G401 (cell line): ENCODE data around the gene DHX58. TPM values are rescaled to one million over a fixed set of nuclear protein-coding genes. Genes with fewer than 3 reads are reported as not detected.

ENCODE experiments used
- DNase-seq: peaks from one replicate; pipeline ENCODE4 v3.0.0-alpha.2; 2015; ENCODE audit warnings: low spot score
- in situ Hi-C: cut with HindIII; loops from 2 replicates; pipeline ENCODE4 v1.10.0; 2016; ENCODE audit warnings: low sequenced_read_pairs, mixed read lengths
- total RNA-seq: library from RNA; depleted of rRNA; stranded (reverse); fragments of >200 nt; shearing (Covaris generic); gene quantifications from 2 replicates; pipeline ENCODE4 v1.2.3, GENCODE V29; 2014

The DHX58 gene
- total RNA-seq, 1 experiment from 2014 or later = 2.4 TPM

DNA sequence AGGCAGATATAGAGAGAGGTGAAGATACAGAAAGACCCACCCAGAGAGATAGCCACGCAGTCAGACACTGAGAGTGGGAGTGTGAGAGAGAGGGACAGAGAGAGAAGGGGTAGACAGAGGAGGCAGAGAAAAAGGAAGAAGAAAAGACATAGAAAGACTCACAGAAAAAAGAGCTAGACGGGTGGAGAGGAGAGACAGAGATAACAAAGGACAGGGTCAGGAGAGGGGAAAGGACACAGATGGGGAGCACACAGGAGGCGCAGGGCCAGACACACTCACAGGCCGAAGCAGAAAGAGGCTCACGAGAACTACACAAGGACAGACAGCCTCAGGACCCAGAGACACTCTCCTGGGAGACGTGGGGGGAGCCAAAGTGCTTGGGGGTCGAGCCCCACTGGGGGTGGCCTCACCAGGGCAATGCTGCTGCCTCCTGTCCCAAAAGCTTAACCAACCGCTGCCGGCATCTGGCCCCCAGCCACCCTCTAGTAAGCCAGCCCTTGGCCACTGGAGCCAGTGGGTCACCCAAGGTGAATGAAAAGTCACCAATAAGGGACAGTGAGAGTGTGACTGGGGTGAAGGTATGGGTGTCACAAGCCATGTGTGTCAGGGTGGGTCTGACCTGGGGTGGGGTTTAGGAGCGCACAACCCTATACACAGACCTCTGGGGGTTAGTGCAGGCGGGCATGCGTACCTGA lies 18.0 kb downstream of the DHX58 start:
- in situ Hi-C loops = no loop called here
- DNase-seq = no peak

DNA sequence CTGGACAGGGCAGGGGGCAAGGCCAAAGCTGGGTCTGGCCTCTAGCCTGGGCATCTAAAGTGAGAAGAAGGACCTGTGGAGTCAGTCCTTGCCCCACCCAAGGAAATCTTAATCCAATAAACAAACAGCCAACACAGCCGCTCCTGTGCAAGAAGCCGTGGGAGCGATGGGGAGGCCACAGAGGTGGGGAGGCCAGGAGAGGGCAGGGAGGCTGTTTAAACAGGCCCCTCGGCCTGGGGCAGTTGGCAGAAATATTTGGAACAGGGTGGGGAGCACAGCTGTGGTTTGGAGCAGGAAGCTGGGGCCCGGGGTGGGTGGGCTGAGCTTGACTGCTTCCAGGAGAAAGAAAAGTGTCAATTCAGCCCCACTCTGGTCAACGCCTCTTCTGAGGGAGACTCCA lies 19.6 kb downstream of the DHX58 start:
- no peak for DNase-seq
- in situ Hi-C loops = no loop called here

DNA sequence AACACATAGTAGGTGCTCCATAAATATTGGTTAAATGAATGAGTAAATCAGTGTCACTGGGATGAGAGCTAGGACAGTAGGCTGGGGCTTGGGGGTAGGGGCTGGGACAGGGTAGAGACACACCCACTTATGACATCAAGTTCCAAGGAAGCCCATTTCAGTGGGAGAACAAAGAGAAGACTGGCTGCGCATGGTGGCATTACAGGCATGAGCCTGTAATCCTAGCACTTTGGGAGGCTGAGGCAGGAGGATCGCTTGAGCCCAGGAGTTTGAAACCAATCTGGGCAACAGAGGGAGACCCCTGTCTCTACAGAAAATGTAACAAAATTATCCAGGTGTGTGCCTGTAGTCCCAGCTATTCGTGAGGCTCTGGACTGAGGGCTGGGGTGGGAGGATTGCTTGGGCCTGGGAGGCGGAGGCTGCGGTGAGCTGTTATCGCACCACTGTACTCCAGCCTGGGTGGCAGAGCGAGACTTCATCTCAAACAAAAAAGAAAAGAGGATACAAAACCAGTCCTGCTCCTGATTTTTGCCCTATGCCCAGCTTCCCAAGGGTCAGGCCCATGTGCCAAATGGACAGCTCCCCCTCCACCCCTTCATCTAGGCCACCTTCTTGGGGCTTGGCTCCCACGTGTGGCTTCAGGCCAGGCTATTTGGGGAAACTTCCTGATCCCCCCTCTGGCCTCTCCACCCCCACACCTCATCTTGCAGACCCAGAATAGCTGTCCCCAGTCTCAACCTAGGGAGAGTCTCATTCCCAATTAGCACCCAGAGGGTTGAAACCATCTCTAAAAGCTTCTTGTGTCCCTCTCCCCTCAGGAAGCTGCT lies 21.3 kb downstream of the DHX58 start:
- no peak for DNase-seq
- in situ Hi-C loops = no loop called here

DNA sequence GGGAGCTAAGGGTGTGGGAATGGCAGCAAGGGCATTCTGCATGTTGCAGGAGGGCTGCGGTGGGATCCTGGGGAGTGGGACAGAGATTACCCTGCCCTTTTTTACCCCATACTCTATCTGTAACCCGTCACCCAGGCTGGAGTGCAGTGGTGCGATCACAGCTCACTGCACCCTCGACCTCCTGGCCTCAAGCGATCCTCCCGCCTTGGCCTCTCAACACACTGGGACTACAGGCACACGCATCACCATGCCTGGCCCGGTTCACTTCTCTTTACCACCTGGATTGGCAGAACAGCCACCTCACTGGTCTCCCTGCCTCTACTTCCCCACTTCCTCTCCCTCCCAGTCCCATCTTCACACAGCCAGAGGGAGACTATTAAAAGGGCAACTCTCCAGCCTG lies 23.8 kb downstream of the DHX58 start:
- in situ Hi-C loops = no loop called here
- DNase-seq = no peak

DNA sequence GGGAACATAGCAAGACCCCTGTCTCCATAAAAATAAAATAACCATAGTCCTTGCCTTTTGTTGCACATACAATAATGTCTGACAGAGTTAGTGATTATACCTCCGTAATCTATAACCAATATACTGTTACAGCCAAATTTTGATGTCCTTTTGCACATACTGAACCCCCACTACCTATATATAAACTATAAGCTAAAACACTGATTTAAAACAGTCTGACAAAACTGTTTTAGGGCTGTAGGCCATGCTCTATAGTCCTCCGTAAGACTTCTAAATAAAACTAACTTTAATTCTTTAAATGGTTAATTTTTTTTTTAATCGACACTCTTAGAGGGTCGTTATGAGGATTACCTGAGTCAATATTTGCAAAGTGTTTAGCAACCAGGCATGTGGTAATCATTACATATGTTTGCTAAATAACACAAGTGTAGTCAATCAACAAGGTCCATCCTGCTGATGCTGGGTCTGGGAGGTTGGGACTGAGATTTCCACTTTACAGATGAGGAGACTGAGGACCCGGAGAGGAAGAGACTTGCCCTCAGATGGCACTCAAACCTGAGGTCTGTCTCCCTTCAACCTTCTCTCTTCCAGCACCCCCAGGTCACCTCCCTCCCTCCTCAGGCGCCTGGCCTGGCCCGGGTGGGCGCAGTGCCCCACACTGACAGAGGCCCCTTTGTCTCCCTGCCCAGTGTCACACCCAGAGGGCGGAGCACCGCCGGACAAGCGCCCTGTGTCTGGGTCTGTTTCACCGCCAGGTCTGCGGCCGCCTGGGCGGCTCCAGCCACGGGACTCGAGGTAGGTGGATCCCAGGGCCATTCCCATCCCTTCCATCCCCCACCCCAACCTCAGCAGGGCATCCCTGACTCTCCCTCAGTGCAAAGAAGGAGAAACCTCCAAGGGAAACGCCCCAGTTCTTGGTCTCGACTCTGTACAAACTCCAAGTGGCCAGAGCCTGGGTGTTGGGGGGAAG lies 24.5 kb downstream of the DHX58 start:
- DNase-seq = no peak
- in situ Hi-C loops = no loop called here

DNA sequence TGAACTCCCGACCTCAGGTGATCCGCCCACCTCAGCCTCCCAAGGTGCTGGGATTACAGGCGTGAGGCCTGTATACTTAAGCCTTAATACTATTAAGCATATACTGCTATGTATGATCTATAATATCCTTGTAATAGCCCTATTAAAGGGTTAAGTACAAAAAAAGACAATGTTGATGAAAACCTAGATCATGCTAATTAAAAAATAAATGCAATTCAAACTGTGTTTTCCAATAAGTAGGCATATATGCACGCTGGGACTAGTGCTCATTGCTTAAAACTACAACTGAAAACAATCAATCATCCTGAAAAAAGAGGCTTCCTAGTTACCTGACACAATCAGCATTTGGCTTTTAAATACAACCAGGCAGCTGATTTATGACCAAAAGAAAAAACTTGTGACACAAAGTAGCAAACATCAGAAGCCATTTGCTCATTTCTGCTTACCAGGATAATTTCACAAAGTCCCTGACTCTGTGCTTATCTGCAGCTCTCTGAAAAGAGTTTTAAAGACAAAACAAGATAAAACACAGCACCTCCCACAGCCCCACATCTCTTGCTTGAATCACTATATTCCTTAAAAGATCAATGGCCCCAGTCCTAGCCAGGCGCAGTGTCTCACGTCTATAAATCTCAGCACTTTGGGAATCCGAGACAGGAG lies 25.3 kb downstream of the DHX58 start:
- no peak for DNase-seq
- in situ Hi-C loops = no loop called here

DNA sequence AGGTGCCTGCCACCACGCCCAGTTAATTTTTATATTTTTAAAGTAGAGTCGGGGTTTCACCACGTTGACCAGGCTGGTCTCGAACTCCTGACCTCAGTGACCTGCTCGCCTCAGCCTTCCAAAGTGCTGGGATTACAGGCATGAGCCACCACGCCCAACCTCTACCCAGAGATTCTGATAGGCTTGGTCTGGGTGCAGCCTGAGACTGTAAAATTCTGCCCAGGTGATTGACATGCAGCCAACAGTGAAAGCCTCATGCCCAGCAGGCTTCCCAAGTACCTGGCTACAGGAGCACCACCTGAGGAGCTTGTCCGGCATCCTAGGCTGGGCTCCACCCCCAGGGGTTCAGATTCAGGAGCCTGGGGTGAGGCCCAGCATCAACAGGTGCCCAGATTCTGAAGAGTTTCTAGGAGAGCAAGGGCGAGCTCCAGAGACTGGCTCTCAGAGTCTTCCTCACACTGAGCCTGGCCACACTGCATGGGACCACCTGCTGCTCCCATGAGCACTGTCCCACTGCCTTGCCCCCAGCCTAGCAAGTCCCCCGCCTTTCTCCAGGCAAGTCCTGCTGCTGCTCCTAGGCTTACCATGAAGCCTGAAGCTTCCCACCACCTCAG lies 30.9 kb downstream of the DHX58 start:
- in situ Hi-C loops = no loop called here
- DNase-seq = no peak

DNA sequence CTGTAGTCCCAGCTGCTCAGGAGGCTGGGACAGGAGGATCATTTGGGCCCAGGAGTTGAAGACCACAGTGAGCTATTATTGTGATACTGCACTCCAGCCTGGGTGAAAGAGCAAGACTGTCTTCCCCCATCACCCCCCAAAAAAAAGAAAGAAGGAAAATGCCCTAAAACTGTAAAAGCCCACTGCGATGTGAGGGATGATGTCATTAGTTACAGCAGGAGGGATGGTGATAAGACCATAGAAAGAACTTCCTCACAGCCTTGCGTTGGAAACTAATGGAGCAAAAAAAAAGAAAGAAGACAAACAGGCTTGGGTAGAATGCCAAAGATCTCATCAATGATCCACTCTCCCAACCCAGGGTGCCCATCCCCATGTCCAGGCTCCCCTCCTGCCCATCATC lies 33.0 kb downstream of the DHX58 start:
- DNase-seq = no peak
- in situ Hi-C loops = no loop called here

DNA sequence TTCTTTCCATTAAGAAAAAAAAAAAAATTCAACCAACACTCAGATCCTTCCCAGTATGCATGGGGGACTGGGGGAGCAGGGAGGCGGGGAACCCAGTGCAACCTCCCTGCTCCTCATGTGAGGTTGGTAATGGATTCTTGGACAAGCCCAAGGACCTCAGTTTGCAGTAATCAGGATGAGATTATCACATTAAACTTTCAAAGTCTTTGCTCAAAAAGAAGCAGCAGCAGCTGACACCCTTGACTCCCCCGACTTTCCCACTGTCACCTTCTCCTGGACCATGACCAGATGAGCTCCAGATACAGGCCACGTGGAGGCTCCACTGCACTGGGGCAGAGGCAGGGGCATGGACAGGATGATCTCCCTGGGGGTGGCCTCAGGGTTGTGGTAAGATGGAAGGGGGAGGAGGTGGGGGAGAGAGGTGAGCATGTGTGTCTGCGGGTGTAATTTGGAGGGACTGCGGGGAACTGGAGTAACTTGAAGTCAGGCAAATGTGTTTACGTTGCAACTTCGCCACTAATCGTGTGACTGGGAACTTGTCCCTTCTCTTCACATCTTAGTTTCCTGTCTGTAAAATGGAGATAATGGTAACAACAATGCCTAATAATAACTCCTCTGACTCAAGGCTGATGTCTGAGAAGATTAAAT lies 34.0 kb downstream of the DHX58 start:
- no peak for DNase-seq

DNA sequence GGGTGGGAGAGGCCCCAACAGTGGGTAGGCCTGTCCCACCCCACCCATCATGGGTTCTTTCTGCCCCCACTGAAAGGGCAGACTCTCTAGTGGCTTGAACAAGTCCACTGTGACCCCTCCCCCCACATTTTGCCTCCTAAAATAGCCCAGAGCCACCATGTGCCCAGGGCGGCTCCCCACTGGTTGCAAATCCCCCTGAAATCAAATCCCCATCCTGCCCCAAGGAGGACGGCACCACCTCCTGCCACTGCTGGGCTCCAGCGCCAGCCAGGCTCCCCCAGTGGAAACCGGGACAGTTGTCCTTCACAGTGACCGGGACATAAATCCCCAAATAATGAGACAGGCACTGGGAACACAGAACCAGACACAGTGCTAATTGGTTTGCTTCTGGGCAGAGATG lies 34.8 kb downstream of the DHX58 start:
- no peak for DNase-seq
- in situ Hi-C loops = no loop called here

More for the DNA sequence above, 34.0 kb downstream of the DHX58 start:
- in situ Hi-C loops = no loop called here

DNA sequence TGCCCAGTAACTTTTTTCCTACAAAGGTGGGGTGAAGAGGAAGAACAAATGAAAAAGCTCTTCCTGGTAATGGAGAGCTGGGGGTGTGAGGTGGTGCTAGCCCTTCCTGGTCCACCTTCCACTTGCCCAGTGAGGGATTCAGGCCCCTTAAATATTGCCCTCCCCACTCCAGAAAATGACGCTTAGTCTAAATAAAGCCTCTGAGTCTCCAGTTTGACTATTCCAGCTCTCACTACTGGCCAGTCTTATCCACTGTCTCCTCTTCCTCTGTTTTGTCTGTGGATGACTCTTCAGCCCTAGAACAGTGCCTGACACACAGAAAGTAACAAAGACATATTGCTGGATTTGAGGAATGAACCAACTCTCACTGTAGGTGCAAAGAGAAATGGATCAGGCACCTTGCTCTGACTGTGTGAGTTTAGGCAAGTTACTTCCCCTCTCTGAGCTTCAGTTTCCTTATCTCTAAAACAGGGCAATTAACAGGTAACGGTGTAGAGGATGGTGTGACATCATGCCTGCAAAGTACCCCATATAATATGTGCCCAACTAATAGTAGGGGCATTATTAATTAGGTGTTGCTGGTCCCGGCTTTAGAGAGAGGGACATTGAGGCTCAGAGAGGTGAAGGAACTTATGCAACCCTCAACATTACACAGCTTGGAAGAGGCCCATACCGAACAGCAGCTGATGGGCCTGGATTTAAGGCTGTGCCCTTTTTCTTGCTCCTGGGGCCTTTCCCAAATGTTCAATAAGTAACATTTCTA lies 35.5 kb downstream of the DHX58 start:
- DNase-seq = no peak
- in situ Hi-C loops = no loop called here

DNA sequence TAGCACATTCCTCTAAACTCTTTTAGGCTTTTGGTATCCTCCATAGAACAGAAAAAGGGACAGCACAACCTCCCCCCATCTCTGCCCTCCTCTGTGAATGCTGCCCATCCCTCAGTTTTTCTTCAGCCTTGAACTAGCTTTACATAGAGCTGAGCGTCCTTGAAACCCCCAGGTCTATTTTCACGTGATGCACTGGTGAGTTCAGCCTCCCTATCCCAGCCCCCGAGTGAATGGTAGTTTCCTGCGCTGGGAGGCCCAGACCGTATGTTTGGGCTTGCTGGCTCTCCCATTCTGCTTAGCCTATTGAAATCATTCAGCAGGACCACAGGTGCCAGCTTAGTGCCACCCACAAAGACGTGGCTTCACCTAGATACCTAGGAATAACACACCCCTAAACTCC lies 36.7 kb downstream of the DHX58 start:
- in situ Hi-C loops = no loop called here
- no peak for DNase-seq

DNA sequence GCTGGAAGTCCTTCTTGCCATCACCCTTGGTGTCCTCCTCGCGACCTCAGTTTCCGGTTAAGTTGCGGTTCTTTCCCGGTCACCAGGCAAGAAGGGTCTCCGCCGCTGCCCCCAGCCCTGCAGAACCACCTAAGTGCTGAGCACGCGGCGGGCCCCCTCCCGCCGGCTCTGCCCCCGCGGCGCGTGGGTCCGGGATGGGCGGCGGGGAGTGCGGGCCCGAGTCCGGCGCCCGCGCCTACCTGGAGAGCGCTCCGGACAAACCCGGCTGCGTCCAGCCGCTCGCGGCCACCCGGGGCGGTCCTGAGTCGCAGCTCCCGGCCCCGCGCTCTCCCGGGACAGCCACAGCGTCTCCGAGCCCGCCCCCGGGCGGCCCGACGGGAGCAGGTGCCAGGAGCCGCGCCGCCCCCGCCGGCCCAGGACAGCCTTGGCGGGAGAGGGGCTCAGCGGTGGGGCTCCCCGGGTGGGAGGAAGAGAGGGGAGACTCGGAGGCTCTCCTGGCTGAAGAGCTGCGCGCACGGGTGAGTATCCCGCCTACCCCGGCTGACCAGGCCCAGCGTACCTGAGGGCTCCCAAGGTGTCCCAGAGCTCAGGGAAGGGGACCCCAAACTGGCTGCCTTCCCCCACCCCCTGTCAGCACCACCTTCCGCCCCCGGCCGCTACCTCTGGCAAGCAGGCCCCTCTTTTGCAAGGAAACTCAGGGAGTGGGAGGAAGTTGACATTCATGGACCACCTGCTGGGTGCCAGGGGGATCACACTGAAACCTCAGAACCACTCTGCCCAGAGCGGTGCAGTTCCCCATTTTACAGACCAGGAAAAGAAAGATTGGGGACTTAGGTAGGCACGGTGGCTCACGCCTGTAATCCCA lies 40.0 kb downstream of the DHX58 start:
- in situ Hi-C loops = no loop called here
- no peak for DNase-seq

DNA sequence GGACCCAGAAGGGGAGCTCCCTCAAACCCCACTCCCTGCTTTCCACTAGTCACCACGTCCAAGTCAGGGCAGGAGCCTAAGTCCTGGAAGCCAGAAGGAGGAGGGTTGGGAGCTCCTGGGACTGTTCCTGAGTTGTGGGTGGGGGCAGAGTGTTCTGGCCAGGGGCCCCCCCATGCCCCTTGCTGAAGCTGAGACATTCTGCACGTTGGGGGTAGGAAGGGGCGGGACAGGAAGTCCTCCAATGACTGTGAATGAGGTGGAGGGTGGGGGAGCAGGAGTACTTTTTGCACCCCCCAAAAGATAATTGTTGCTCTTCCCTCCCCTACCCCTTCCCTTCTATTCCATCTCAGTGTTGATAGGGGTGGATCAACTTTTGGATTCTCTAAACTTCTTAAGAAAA lies 40.7 kb downstream of the DHX58 start:
- in situ Hi-C loops = no loop called here
- no peak for DNase-seq

DNA sequence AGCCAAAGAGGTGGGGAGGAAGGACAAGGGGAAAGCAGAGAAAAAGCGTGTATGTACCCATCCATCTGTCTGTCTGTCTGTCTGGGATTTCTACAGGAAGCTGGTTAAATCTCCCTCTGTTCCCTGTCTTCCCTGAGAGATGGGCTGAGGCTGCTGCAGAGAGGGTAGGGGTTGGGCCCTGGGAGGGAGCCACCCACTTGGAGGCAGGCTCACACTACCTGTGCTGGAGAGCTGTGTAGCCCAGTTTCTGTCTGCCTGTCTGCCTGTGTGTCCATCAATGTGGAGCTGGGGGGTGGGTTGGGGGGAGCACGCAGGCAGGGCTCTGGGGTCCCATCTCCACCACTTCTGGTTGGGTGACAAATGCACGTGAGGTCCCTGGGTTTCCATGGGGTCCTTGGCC lies 43.5 kb downstream of the DHX58 start:
- DNase-seq = no peak
- in situ Hi-C loops = no loop called here

DNA sequence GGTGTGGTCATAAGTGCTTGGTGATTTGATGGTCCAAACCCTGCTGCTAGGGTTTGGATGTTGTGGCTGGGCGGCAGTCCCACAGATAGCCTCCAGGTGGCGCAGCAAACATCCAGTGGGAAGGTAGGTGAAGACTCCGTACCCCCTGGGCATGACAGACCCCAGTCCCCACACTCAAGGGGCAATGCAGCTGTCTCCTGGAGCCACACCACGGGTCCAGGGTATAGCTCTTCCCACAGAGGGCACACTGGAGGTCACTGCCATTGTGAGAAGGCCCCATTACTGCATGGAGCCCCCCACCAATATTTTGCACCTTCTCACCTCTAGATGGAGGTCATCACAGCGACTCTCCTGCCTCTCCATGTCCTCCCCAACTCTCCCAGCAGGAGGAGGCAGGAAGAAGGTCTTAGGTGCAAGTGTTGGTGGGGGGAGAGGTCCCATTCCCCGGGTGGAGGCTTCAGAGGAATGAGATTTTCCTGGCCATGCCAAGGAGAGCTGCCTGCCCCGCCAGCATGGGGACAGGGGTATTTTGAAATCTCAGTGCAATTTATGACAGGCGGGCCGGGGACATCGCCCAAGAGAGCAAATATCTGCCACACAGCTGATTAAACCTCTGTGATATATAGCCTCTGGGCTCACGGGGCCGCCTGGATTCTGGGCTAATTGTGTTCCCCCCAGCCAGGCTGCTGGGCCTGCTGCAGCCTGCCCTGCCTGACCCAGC lies 45.0 kb downstream of the DHX58 start:
- peak; percentile 50 for DNase-seq
- in situ Hi-C loops = no loop called here
